ENCODE measurements around the gene DUS2. TPM values are rescaled to one million over a fixed set of nuclear protein-coding genes. Genes with fewer than 3 reads are reported as not detected.

The DUS2 gene
- total RNA-seq, 1 experiment from 2014 or later: 27.9 TPM

- TF ChIP-seq, protein P1, sequence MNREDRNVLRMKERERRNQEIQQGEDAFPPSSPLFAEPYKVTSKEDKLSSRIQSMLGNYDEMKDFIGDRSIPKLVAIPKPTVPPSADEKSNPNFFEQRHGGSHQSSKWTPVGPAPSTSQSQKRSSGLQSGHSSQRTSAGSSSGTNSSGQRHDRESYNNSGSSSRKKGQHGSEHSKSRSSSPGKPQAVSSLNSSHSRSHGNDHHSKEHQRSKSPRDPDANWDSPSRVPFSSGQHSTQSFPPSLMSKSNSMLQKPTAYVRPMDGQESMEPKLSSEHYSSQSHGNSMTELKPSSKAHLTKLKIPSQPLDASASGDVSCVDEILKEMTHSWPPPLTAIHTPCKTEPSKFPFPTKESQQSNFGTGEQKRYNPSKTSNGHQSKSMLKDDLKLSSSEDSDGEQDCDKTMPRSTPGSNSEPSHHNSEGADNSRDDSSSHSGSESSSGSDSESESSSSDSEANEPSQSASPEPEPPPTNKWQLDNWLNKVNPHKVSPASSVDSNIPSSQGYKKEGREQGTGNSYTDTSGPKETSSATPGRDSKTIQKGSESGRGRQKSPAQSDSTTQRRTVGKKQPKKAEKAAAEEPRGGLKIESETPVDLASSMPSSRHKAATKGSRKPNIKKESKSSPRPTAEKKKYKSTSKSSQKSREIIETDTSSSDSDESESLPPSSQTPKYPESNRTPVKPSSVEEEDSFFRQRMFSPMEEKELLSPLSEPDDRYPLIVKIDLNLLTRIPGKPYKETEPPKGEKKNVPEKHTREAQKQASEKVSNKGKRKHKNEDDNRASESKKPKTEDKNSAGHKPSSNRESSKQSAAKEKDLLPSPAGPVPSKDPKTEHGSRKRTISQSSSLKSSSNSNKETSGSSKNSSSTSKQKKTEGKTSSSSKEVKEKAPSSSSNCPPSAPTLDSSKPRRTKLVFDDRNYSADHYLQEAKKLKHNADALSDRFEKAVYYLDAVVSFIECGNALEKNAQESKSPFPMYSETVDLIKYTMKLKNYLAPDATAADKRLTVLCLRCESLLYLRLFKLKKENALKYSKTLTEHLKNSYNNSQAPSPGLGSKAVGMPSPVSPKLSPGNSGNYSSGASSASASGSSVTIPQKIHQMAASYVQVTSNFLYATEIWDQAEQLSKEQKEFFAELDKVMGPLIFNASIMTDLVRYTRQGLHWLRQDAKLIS (CRISPR knock-in tag; IDR thresholded peaks at IDR 0.05; ENCODE audit: borderline replicate concordance): no peak
- no peak for TF ChIP-seq ZNF219 (CRISPR knock-in tag; IDR thresholded peaks at IDR 0.05; ENCODE audit: borderline replicate concordance)
- no peak for TF ChIP-seq NR3C1 (CRISPR knock-in tag; conservative IDR thresholded peaks at IDR 0.05; ENCODE audit: low read depth)
- TF ChIP-seq ZNF425 (CRISPR knock-in tag; conservative IDR thresholded peaks at IDR 0.05): no peak
These were observed 59.6 kb downstream of the DUS2 start (continued) for GRCh38 chr16:68082629-68083238.

GRCh38 chr16:68083239-68083781 lies 60.2 kb downstream of the DUS2 start:
- no peak for ATAC-seq
- ChIA-PET POLR2A (interaction anchor here (0.6 kb wide), 1 partner anchor 12 kb away, joined by 3 read pairs; no protein-coding TSS in a partner anchor), CTCF (interaction anchor here (0.5 to 4.3 kb wide), 20 partner anchors 9 to 267 kb away, joined by 3 to 58 read pairs (median 5); partner anchors contain the start of genes DDX28, DUS2, ESRP2 and NRN1L)
- H3K9me3 Mint-ChIP-seq: no peaks in the 10 kb centered on the region
- peaks cover 3% of the 10 kb centered on the region for H3K36me3 Mint-ChIP-seq
- peak overlapping the region; percentile 84 for H3K4me3 Mint-ChIP-seq
- no peaks in the 10 kb centered on the region for H3K27me3 Mint-ChIP-seq (ENCODE audit: low read depth)
- no peak overlapping the region for H3K27ac Mint-ChIP-seq
- TF ChIP-seq ZNF317 (CRISPR knock-in tag; IDR thresholded peaks at IDR 0.05; ENCODE audit: borderline replicate concordance, low read depth) (no peak), ZNF263 (CRISPR knock-in tag; IDR thresholded peaks at IDR 0.05; ENCODE audit: low read depth) (no peak), E2F4 (CRISPR knock-in tag; IDR thresholded peaks at IDR 0.05; ENCODE audit: borderline replicate concordance, low read depth) (no peak), KAT7 (CRISPR knock-in tag; IDR thresholded peaks at IDR 0.05; ENCODE audit: borderline replicate concordance) (no peak), JAZF1 (CRISPR knock-in tag; IDR thresholded peaks at IDR 0.05) (no peak), PRDM15 (CRISPR knock-in tag; IDR thresholded peaks at IDR 0.05) (no peak)
- no peak for DNase-seq (ENCODE audit: low spot score)
- H3K4me1 Mint-ChIP-seq: peaks cover 16% of the 10 kb centered on the region
